Cardiac septum (tissue), 1 donor: ENCODE data around the gene RFX7. TPM values are rescaled to one million over a fixed set of nuclear protein-coding genes. Genes with fewer than 3 reads are reported as not detected.

ENCODE experiments used
- total RNA-seq: library from RNA; stranded (reverse); fragmentation: NEBNext Ultra II Directional; extraction: Animal tissue kit (Norgen Biotek cat#: 25700); gene quantifications from one replicate; pipeline ENCODE4 v1.2.1, GENCODE V29; 2021
- donor health status: DM: no; HTN: no; CAD: no.

The RFX7 gene
- total RNA-seq, 1 donor from 2014 or later, result 10.1 TPM

Other genes with a start within 250 kb of the RFX7 start
- 2.0 TPM for gene TEX9, start 121.5 kb upstream of the RFX7 start, total RNA-seq
- 2.0 TPM for gene MNS1, start 221.3 kb upstream of the RFX7 start, total RNA-seq